HG02938 (cell line): Measurements from ENCODE around the gene CD3G.

Experiments used
- ATAC-seq: cut with Tn5 transposase; IDR thresholded peaks from one replicate; pipeline ENCODE4 v1.9.1; 2021; ENCODE audit warnings: mild to moderate bottlenecking, moderate library complexity; ENCODE audit not compliant: unreplicated experiment

The CD3G gene

GRCh38 chr11:118322721-118323120 is 21.4 kb upstream of the CD3G start:
- no peak for ATAC-seq

GRCh38 chr11:118325283-118325682 is 18.9 kb upstream of the CD3G start:
- no peak for ATAC-seq

DNA sequence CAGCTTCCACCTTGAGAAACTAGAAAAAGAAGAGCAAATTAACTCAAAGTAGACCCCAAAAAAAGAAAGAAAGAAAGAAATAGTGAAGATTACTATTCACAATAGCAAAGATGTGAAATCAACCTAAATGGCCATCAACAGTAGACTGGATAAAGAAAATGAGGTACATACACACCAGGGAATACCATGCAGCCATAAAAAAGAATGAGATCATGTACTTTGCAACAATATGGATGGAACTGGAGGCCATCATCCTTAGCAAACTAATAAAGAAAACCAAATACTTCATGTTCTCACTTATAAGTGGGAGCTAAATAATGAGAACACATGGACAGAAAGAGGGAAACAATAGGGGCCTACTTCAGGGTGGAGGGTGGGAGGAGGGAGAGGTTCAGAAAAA is 15.4 kb upstream of the CD3G start:
- ATAC-seq, result no peak

DNA sequence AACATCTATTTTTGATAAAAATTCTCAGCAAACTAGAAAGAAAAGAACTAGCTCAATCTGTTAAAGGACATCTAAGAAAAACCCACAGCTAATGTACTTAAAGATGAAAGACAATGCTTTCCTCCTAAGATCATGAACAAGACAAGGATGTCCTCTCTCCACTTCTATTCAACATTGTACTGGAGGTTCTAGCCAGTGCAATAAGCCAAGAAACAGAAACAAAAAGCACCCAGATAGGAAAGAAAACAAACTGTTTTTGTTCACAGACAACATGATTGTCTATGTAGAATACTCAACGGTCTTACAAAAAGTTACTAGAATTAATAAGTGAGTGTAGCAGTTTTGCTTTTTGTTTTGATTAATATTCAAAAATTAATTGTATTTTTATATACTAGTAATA is 9.4 kb upstream of the CD3G start:
- no peak for ATAC-seq

GRCh38 chr11:118338637-118339061 is 5.5 kb upstream of the CD3G start:
- ATAC-seq, result no peak

DNA sequence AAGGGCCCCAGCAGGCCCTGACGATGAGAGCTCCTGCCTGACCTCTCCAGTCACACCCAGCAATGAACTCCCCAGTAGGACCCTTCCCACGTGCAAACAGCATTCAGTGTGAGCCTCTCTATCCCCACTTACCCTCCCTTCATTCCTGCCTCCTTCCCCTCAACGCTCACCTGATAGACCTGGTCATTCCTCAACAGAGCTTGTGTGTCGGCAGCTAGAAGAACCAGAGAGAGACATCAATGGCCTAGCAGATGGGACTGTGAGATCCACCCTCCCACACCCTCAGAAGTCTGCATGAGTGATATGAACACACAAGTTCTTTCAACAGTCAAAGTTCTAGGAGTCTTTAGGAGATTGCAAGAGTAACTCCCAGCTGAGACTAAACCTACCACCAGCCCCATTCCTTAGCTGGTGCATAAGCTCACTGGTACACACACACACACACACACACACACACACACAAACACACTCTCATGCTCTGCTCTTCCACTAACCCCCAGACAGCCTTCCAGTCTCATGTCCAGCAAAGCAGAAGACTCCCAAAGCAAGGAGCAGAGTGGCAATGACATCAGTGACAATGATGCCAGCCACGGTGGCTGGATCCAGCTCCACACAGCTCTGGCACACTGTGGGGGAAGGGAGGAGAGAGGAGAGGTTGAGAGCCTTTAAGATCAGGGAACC is 4.7 kb upstream of the CD3G start:
- no peak for ATAC-seq

GRCh38 chr11:118340449-118340848 is 3.7 kb upstream of the CD3G start:
- ATAC-seq, result no peak

GRCh38 chr11:118341261-118341660 is 2.9 kb upstream of the CD3G start:
- ATAC-seq, result no peak

DNA sequence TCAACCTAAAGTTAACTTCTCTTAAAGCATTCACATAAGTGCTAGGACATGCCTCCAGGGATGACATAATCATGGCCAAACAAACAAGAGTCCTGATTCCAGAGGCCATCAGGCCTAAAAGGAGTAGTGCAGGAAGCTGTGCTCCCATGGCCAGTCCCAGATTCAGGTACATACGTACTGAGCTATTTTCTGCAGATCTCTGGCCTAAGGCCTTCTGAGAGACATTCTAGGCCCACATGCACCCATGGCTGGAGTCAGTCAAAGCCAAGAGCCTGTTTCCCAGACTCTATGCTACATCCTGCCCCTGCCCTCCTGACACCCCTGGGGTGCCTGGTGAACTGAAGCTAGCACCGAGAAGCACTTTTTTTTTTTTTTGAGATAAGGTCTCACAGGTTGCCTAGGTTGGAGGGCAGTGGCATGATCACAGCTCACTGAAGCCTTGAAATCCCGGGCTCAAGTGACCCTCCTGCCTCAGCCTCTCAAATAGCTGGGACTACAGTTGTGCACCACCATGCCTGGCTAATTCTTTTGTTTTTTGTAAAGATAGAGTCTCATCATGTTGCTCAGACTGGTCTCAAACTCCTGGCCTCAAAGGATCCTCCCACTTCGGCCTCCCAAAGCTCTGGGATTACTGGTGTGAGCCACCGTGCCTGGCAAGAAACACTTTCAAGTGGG is 2.2 kb upstream of the CD3G start:
- no peak for ATAC-seq

- ATAC-seq, result no peak
These were observed 1.5 kb upstream of the CD3G start, which contains the start of gene CD3D for GRCh38 chr11:118342503-118343161. CD3D (minus strand) TSS chr11:118342705; CDS start chr11:118342607, 98 bp downstream.

- no peak for ATAC-seq
These were observed 896 bp upstream of the CD3G start for GRCh38 chr11:118343248-118343647.

- no peak for ATAC-seq
These were observed 5.3 kb downstream of the CD3G start for GRCh38 chr11:118349475-118349874.

DNA sequence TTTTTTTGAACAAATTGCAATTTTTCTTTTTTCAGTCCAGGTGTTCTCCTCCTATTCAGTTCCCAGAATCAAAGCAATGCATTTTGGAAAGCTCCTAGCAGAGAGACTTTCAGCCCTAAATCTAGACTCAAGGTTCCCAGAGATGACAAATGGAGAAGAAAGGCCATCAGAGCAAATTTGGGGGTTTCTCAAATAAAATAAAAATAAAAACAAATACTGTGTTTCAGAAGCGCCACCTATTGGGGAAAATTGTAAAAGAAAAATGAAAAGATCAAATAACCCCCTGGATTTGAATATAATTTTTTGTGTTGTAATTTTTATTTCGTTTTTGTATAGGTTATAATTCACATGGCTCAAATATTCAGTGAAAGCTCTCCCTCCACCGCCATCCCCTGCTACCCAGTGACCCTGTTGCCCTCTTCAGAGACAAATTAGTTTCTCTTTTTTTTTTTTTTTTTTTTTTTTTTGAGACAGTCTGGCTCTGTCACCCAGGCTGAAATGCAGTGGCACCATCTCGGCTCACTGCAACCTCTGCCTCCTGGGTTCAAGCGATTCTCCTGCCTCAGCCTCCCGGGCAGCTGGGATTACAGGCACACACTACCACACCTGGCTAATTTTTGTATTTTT is 9.1 kb downstream of the CD3G start:
- no peak for ATAC-seq

DNA sequence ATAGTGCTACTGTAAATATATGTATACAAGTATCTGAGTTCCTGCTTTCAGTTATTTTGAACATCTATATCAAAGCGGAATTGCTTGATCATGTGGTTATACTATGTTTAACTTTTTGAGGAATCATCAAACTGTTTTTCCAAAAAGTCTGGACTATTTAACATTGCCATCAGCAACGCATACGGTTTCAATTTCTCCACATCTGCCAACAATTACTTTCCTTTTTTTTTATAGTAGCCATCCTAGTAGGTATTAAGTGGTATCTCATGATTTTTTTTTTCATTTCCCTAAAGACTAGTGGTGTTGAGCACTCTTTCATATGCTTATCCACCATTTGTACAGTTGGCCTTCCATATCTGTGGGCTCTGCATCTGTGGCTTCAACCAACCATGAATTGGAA is 13.9 kb downstream of the CD3G start:
- ATAC-seq, result no peak

- peak; percentile 80 for ATAC-seq
These were observed 15.3 kb downstream of the CD3G start, which contains the start of gene UBE4A for GRCh38 chr11:118359295-118359958. UBE4A (plus strand) TSS chr11:118359600; CDS start chr11:118365081, 5,481 bp downstream.

DNA sequence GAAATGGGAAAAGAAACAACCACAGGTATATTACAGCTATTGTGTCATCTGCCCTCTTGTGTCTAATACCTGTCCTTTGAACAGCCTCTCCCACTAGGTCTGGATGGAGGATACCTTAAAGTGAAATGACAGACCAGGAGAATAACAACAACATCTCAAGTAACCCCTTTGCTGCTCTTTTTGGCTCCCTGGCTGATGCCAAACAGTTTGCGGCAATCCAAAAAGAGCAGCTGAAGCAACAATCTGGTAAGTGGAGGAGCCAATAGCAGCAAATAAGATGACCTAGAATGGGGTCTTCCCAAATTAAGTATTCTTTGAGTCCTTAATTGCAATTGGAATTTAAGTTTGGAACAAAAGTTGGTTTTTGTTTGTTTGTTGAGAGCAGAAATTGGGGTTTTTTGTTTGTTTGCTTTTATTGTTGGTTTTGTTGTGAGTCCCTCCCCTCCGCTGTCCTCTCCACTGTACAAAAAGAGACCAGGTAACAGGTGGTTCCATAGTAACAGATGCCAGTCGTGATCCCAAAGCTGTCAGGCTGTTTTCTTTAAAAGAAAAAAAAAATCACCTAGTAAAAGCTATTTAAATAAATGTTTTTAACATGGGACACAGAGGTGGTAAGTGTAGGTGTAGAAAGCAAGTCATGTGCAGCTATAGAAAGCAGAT is 20.9 kb downstream of the CD3G start:
- ATAC-seq, result no peak

DNA sequence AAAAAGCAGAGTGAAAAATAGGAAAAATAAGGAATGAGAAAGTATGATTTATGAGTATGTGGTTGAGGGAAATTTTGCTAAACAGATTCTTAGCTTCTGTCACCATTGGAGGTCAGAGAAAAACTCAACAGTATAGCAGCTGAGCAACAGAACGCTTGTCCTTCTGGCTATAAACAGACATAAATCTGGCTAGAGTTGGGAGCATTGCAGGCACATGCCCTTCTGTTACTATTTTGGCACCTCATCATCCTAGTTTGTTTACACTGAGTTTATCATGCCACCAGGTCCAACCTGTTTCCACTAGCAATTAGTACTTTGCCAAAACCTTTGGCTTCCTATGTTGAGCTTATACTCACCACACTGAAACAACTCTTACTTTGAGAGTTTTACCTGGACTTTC is 22.1 kb downstream of the CD3G start:
- no peak for ATAC-seq

DNA sequence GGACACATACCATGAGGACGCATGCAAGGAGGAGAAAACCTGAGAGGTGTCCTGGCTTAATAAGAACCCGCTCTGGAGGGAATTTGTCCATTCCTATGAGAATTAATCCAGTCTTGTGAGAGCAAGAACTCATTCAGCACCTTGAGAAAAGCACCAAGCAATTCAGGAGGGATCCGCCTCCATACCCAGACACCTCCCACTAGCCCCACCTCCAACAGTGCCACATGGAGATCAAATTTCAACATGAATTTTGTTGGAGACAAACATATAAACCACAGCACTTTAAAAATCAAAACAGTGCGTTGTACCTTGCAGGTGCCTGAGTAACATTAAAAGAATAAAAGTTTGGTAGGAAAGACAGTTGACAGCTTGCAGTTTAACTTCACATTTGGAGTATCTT is 26.6 kb downstream of the CD3G start:
- ATAC-seq, result no peak

GRCh38 chr11:118373263-118373662 is 29.1 kb downstream of the CD3G start:
- ATAC-seq, result no peak

GRCh38 chr11:118373871-118374270 is 29.7 kb downstream of the CD3G start:
- no peak for ATAC-seq
